Measurements from ENCODE around the gene GARIN3. TPM values are rescaled to one million over a fixed set of nuclear protein-coding genes. Genes with fewer than 3 reads are reported as not detected.

Gene GARIN3
- total RNA-seq, 1 experiment from 2014 or later, result not detected

DNA sequence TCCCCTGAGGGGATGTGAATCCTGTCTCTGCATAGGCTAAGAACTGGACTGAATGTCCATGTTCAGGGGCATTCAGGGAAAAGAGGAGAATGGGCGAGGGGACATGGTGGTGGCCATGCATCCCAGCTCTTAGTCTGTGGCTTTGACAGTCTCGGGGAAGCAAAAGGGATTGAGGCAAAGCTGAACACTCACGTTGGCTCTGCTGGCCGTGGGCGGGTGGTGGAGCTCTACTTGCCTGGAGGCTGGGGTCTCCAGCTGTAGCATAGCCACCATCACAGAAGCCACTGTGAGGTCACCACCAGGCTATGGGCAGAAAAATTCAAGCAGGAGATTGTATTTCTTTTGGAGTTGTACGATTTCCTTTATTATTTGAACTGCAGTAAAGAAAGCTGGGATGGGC lies 4.1 kb downstream of the GARIN3 start:
- DNase-seq, result no peak
- TF ChIP-seq CTCF (IDR thresholded peaks at IDR 0.05; ENCODE audit: unreplicated experiment), result no peak
- intact Hi-C loops (cut with micrococcal nuclease; ENCODE audit: unreplicated experiment), result no loop called here
- H3K27ac Mint-ChIP-seq (ENCODE audit: unreplicated experiment), result no peak overlapping the region
- CTCF ChIA-PET, result no interaction called here
- no peaks in the 10 kb centered on the region for H3K36me3 Mint-ChIP-seq (ENCODE audit: insufficient read depth, unreplicated experiment)
- no peak overlapping the region for H3K4me3 Mint-ChIP-seq (ENCODE audit: low read depth, unreplicated experiment)
- H3K4me1 Mint-ChIP-seq (ENCODE audit: low read depth, unreplicated experiment), result no peaks in the 10 kb centered on the region
- no TSS peak for BruUV-seq (replicated peaks)
- H3K9me3 Mint-ChIP-seq (ENCODE audit: low read depth, unreplicated experiment), result no peaks in the 10 kb centered on the region
- peaks cover 54% of the 10 kb centered on the region for H3K27me3 Mint-ChIP-seq (ENCODE audit: unreplicated experiment)

GRCh38 chr5:157160001-157160400 lies 6.1 kb downstream of the GARIN3 start:
- Mint-ChIP-seq H3K4me1 (ENCODE audit: low read depth, unreplicated experiment) (no peaks in the 10 kb centered on the region), H3K9me3 (ENCODE audit: low read depth, unreplicated experiment) (no peaks in the 10 kb centered on the region), H3K27me3 (ENCODE audit: unreplicated experiment) (peaks cover 38% of the 10 kb centered on the region), H3K4me3 (ENCODE audit: low read depth, unreplicated experiment) (no peak overlapping the region), H3K27ac (ENCODE audit: unreplicated experiment) (no peak overlapping the region), H3K36me3 (ENCODE audit: insufficient read depth, unreplicated experiment) (no peaks in the 10 kb centered on the region)
- DNase-seq, result no peak
- CTCF ChIA-PET, result interaction anchor here (0.6 kb wide), 1 partner anchor 288 kb away, joined by 4 read pairs; no protein-coding TSS in a partner anchor
- no peak for TF ChIP-seq CTCF (IDR thresholded peaks at IDR 0.05; ENCODE audit: unreplicated experiment)
- BruUV-seq (replicated peaks), result no TSS peak
- intact Hi-C loops (cut with micrococcal nuclease; ENCODE audit: unreplicated experiment), result no loop called here

GRCh38 chr5:157159209-157159751 lies 6.8 kb downstream of the GARIN3 start:
- Mint-ChIP-seq H3K36me3 (ENCODE audit: insufficient read depth, unreplicated experiment) (no peaks in the 10 kb centered on the region), H3K27ac (ENCODE audit: unreplicated experiment) (no peak overlapping the region), H3K9me3 (ENCODE audit: low read depth, unreplicated experiment) (no peaks in the 10 kb centered on the region), H3K4me3 (ENCODE audit: low read depth, unreplicated experiment) (no peak overlapping the region), H3K4me1 (ENCODE audit: low read depth, unreplicated experiment) (no peaks in the 10 kb centered on the region), H3K27me3 (ENCODE audit: unreplicated experiment) (peaks cover 38% of the 10 kb centered on the region)
- intact Hi-C loops (cut with micrococcal nuclease; ENCODE audit: unreplicated experiment), result no loop called here
- TF ChIP-seq CTCF (IDR thresholded peaks at IDR 0.05; ENCODE audit: unreplicated experiment), result no peak
- DNase-seq, result no peak
- CTCF ChIA-PET, result no interaction called here
- BruUV-seq (replicated peaks), result no TSS peak

GRCh38 chr5:157157293-157157891 lies 8.7 kb downstream of the GARIN3 start:
- H3K9me3 Mint-ChIP-seq (ENCODE audit: low read depth, unreplicated experiment), result no peaks in the 10 kb centered on the region
- DNase-seq, result no peak
- no peak for TF ChIP-seq CTCF (IDR thresholded peaks at IDR 0.05; ENCODE audit: unreplicated experiment)
- no peaks in the 10 kb centered on the region for H3K36me3 Mint-ChIP-seq (ENCODE audit: insufficient read depth, unreplicated experiment)
- BruUV-seq (replicated peaks), result no TSS peak
- intact Hi-C loops (cut with micrococcal nuclease; ENCODE audit: unreplicated experiment), result no loop called here
- no peak overlapping the region for H3K27ac Mint-ChIP-seq (ENCODE audit: unreplicated experiment)
- no peak overlapping the region for H3K4me3 Mint-ChIP-seq (ENCODE audit: low read depth, unreplicated experiment)
- CTCF ChIA-PET, result interaction anchor here (0.7 to 0.9 kb wide), 2 partner anchors 246 to 1166 kb away, joined by 3 to 4 read pairs; no protein-coding TSS in a partner anchor
- no peaks in the 10 kb centered on the region for H3K4me1 Mint-ChIP-seq (ENCODE audit: low read depth, unreplicated experiment)
- H3K27me3 Mint-ChIP-seq (ENCODE audit: unreplicated experiment), result peaks cover 28% of the 10 kb centered on the region

All from Calu3 (cell line).